Measurements from ENCODE around the gene BPIFB4.
"Not testable (repeated sequence)": the region's sequence is repeated elsewhere in the genome, so short reads cannot be mapped to it uniquely, and the experiment has no call there.

The BPIFB4 gene

GRCh38 chr20:33091147-33091546, 11.7 kb downstream of the BPIFB4 start:
- no peak for DNase-seq

- DNase-seq = no peak
These were observed 12.2 kb downstream of the BPIFB4 start for GRCh38 chr20:33091693-33092092.

GRCh38 chr20:33092361-33092760, 12.9 kb downstream of the BPIFB4 start:
- no peak for DNase-seq

- no peak for DNase-seq
These were observed 13.6 kb downstream of the BPIFB4 start for GRCh38 chr20:33093074-33093473.

GRCh38 chr20:33093582-33093981, 14.1 kb downstream of the BPIFB4 start:
- no peak for DNase-seq

GRCh38 chr20:33095249-33095648, 15.8 kb downstream of the BPIFB4 start:
- no peak for DNase-seq

- peak in 2 of 5 donors; percentile 19 to 32 for DNase-seq
These were observed 16.6 kb downstream of the BPIFB4 start for GRCh38 chr20:33095902-33096584.

GRCh38 chr20:33097001-33097400, 17.6 kb downstream of the BPIFB4 start:
- DNase-seq = no peak

- DNase-seq = no peak
These were observed 20.5 kb downstream of the BPIFB4 start for GRCh38 chr20:33099843-33100538.

GRCh38 chr20:33103556-33103955, 24.1 kb downstream of the BPIFB4 start:
- no peak for DNase-seq

- DNase-seq = no peak
These were observed 24.9 kb downstream of the BPIFB4 start for GRCh38 chr20:33104336-33104735.

GRCh38 chr20:33105316-33105924, 26.0 kb downstream of the BPIFB4 start:
- DNase-seq = no peak

- not testable (repeated sequence) for DNase-seq
These were observed 26.7 kb downstream of the BPIFB4 start for GRCh38 chr20:33106058-33106620.

- no peak for DNase-seq
These were observed 29.2 kb downstream of the BPIFB4 start for GRCh38 chr20:33108661-33109060.

GRCh38 chr20:33110147-33110825, 30.8 kb downstream of the BPIFB4 start:
- DNase-seq = no peak

GRCh38 chr20:33111306-33111705, 31.9 kb downstream of the BPIFB4 start:
- no peak for DNase-seq

GRCh38 chr20:33112547-33113386, 33.3 kb downstream of the BPIFB4 start:
- DNase-seq = no peak

- no peak for DNase-seq
These were observed 34.0 kb downstream of the BPIFB4 start for GRCh38 chr20:33113387-33113908.

- not testable (repeated sequence) for DNase-seq
These were observed 36.1 kb downstream of the BPIFB4 start for GRCh38 chr20:33115501-33115900.

GRCh38 chr20:33119725-33120720, 40.6 kb downstream of the BPIFB4 start:
- no peak for DNase-seq

- DNase-seq = no peak
These were observed 41.5 kb downstream of the BPIFB4 start for GRCh38 chr20:33120934-33121333.
